CD4-positive, alpha-beta T cell treated with Interleukin-1 beta for 1 hour (primary cell): Measurements from ENCODE around the gene TNS3.

ENCODE experiments used
- DNase-seq, 2 donors: peaks; one replicate each; pipeline ENCODE4 v3.0.0-alpha.2; 2020 to 2022

The TNS3 gene

DNA sequence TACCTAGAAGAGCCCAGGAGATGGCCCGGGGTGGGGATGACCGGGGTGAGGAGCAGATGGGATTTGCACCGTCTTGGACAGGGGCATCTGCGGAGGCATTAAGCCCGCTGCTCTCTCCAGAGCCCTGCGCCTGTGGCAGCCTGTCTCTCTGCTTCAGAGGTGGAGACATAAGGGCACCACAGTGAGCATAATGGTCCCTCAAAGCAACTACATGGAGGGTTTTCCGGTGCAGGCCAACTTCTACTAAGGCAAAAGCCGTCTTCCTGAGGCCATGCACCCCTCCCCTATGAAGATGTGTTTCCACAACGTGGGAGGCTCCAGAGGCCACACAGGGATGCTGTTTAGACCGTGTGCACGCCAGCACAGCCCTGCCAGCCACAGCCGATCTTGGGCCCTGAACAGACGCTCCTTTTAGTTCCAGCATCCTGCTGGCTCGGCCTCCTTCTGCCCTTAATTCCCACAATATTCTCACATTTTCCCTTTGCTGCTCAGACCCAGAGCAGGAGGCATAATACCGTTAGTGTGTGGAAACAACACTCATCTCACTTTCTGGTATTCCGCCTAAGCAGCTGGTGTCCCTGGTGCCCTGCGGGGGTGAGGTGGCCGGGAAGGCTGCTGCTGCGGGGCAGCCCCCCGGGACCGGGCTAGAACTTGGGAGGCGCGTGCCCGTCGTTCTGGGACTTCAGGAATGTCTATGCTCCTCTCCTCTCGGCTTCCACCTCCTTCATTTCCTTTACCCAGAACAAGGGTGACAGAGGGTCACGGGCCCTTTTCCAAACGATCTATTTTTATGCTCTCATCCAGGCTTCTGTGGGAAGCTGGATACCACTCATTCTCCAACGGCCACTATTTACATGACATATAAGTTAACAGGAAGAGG is 266.9 kb downstream of the TNS3 start:
- no peak for DNase-seq

- DNase-seq = no peak
Measured at GRCh38 chr7:47314248-47314647, 267.7 kb downstream of the TNS3 start.

DNA sequence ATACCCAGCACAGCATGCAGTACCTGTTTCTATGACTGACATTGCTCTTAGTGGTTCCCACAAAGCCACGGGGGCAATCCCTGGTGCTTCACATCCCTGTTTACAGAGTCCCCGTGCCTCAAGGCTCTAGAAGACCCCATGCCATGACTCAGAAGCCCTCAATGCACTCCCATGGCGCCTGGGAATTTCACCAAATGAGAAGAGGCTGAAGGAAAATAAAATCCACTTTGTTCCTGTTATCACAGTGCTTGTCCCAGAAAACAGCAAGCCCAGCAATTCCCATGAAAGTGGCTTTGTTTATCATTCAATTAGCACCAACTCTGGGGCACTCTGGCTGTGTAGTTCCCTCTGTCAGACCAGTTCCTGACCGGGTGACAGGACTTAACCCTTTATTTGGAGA is 268.3 kb downstream of the TNS3 start:
- DNase-seq = no peak

- no peak for DNase-seq
Measured at GRCh38 chr7:47311891-47312290, 270.0 kb downstream of the TNS3 start.

GRCh38 chr7:47310020-47310419 is 271.9 kb downstream of the TNS3 start:
- no peak for DNase-seq

GRCh38 chr7:47308808-47309207 is 273.1 kb downstream of the TNS3 start:
- no peak for DNase-seq

DNA sequence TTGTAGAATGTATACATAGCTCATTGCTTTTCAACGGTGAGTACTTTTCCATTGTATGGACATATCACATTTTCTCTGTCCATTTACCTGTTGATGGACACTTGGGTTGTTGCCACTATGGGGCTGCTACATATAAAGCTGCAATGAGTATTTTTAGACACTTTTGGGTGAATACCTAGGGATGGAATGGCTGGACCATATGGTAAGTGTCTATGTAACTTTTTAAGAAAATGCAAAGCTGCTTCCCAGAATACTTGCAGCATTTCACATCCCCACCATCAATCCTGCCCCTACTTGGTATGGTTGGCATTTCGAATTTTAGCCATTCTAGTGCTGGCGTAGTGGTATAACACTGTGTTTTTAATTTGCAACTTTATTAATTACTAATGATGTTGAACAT is 274.6 kb downstream of the TNS3 start:
- no peak for DNase-seq

GRCh38 chr7:47304727-47305719 is 276.9 kb downstream of the TNS3 start:
- DNase-seq = no peak

GRCh38 chr7:47303695-47304453 is 278.0 kb downstream of the TNS3 start:
- no peak for DNase-seq

GRCh38 chr7:47303014-47303694 is 278.8 kb downstream of the TNS3 start:
- DNase-seq = no peak

- no peak for DNase-seq
Measured at GRCh38 chr7:47302560-47302959, 279.4 kb downstream of the TNS3 start.

DNA sequence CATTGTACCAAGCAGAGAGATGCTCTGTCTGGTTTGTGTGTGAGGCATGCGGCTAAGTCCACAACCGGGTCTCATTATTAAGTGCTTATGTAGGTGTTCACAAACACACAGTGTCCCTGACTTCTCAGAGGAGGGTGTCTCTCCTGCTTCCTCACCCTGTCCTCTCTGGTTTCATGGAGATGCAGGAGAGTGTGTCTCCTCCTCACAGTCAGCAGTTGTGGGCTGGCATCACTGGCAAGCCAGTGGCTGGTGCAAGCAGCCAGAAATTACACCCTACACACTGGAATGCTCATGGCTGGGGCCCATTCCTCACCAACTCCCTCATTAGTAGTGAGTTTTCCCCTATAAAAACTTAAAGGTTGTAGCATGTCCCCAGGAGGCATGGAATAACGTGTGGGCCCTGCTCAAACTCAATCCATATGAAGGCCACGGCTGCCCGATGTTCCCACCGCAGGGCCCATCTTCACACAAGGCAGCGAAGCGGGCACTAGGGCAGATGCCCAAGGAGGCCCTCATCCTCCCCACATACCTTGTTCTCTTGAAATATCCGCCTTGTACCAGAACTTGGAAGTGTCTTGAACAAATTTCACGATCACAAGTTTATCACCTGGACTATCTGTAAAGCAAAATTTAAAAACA is 280.1 kb downstream of the TNS3 start:
- no peak for DNase-seq

DNA sequence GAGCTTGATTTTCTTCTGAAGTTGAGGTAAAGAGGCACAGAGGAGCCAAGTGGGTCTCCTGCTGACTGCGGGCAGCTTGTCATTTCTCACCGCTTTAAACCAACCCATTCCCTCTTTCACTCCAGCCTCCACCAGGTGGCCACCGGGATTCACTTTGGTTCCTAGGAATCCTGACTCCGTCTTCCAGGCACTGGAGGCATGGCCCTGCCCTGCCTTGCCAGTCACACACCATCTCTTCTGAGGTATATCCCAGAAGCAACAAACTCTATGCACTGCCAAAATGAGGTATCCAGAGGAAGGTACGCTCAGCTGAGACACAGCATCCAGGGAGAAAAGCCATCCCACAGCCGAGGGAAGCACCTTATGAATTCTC is 280.8 kb downstream of the TNS3 start:
- DNase-seq = no peak

- no peak for DNase-seq
Measured at GRCh38 chr7:47300472-47301104, 281.3 kb downstream of the TNS3 start.

GRCh38 chr7:47299496-47299895 is 282.4 kb downstream of the TNS3 start:
- DNase-seq = no peak

GRCh38 chr7:47298636-47299035 is 283.3 kb downstream of the TNS3 start:
- no peak for DNase-seq

DNA sequence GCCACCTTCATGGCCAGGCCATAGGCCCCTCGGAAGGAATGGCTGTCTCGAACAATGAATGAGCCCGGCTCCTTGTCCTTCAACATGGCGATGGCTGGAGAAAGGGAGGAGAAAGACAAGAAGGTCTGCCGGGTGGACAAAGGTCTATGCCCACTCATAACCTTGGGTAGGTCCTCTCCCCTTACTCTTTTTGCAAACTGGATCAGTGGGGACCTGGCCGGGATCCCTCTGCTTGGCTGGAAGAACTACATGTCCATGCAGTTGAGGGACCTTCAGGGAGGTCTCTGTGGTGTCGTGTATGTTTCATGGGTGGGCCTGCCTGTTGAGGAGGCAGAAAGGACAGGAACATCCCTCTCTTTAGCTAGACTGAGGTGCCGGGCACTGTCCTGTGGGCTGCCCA is 284.8 kb downstream of the TNS3 start:
- no peak for DNase-seq

DNA sequence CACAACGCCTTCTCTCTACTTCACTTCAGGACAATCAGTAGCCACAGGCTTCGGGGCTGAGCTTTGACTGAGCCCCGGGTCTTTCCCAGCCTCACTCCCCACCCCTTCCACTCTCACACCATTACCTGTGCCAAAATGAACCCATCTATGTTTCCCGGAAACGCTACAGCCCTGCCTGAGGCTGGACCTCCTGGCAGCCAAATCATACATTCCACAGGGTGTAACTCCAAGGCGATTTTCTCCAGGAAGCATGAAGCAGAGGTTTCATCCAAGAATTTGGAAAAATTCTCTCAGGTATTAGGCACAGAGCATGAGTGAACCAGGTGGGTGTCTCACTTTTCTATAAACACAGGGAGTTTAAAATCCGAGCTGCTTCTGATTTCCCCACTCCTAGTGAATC is 286.3 kb downstream of the TNS3 start:
- no peak for DNase-seq

GRCh38 chr7:47294556-47295222 is 287.2 kb downstream of the TNS3 start:
- DNase-seq = no peak

DNA sequence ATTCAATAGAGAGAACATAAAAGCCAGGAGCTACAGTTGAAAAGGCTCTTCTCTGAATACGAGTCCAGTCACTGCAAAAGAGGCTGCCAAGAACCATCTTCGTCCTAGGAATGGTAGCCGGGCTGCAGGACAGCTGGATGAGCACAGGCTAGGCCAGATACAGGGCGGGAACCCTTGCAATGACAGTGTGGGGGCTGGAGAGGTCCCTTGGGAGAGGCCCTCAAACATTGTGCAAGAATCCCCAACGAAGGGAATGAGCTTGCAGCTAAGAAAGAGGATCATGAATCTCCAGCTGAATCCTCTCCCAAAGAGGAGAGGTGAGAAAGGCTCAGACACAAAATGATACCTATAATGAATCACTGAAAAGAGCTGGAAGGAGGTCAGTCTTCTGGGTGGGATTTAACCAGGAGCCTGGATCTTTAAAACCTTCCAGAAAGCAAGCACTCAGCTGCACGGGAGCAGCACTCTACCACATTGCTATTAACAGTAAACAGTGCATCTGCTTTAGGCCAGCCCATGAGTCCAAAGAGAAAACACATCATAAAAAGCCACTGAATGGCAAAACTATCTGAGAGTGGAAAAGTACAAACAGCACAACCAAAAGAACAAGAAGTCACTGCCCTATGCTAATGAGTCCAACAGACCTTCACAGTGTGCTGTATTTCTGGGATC is 287.9 kb downstream of the TNS3 start:
- DNase-seq = no peak
